ENCODE results near the gene SPG7. TPM values are rescaled to one million over a fixed set of nuclear protein-coding genes. Genes with fewer than 3 reads are reported as not detected.

Gene SPG7
- total RNA-seq, 2 experiments from 2014 or later = 67.9 to 70.4 TPM

DNA sequence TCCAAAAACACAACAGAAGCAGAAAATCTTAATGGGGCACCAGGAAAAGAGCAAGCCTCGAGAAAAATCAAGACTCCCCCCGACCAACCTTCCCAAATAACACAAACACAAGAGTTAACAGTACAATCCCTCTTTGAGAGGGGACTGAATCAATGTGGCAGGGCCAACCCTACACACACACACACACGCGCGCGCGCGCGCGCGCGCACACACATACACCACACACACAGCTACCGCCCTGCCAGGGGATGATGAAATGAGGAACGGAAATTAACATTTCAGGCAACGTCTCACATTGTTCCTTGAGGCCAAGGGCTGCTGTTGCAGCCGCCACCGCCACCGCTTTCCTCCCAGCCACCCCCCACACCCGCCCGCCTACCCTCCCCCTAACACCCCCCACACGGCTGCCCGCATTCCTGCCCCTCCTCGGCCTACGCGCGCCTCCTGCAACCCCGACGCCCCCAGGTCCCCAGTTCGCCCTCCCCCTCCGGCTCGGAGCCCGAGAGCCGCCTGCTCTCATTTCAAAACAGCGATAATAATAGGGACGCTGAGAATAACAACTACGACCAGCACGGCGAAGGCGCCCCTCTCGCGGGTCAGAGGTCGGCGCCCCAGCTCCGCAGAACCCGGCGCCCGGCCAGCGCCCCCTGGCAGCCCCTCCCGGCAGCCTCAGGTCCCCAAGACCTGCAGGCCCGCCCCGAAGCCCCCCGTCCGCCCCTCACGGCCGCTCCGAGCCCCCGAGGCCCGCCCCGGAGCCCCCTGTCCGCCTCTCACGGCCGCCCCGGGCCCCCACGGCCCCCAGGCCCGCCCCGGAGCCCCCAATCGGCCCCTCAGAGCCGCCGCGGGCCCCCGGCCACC is 18.9 kb upstream of the SPG7 start:
- POLR2A ChIA-PET = interaction anchor here (0.8 to 3.4 kb wide), 14 partner anchors 16 to 248 kb away, joined by 3 to 32 read pairs (median 4); partner anchors contain the start of gene SPG7
- CTCF ChIA-PET = interaction anchor here (0.7 to 1.9 kb wide), 4 partner anchors 19 to 170 kb away, joined by 3 to 4 read pairs (median 4); partner anchors contain the start of gene SPG7
- peak overlapping the region; percentile 93 for H3K27ac Mint-ChIP-seq
- peaks cover 16% of the 10 kb centered on the region for H3K36me3 Mint-ChIP-seq
- no peaks in the 10 kb centered on the region for H3K27me3 Mint-ChIP-seq
- H3K4me3 Mint-ChIP-seq = peak overlapping the region; percentile 84
- intact Hi-C loops (cut with micrococcal nuclease) = loop anchor here (2.0 to 5.0 kb wide), 4 partner anchors 47 to 247 kb away; no protein-coding TSS in a partner anchor
- no peaks in the 10 kb centered on the region for H3K9me3 Mint-ChIP-seq
- peaks cover 62% of the 10 kb centered on the region for H3K4me1 Mint-ChIP-seq (ENCODE audit: low read depth)
- DNase-seq = peak; percentile 91

- ChIA-PET POLR2A (interaction anchor here (1.0 to 3.4 kb wide), 8 partner anchors 16 to 248 kb away, joined by 3 to 32 read pairs (median 4); partner anchors contain the start of gene SPG7), CTCF (interaction anchor here (0.8 to 1.9 kb wide), 2 partner anchors 67 to 170 kb away, joined by 4 read pairs; no protein-coding TSS in a partner anchor)
- Mint-ChIP-seq H3K36me3 (peaks cover 15% of the 10 kb centered on the region), H3K27ac (no peak overlapping the region), H3K27me3 (no peaks in the 10 kb centered on the region), H3K9me3 (no peaks in the 10 kb centered on the region), H3K4me1 (ENCODE audit: low read depth) (peaks cover 55% of the 10 kb centered on the region), H3K4me3 (no peak overlapping the region)
- intact Hi-C loops (cut with micrococcal nuclease) = loop anchor here (1.0 to 5.0 kb wide), 8 partner anchors 15 to 838 kb away; partner anchors contain the start of gene CYBA
- no peak for DNase-seq
Measured at GRCh38 chr16:89489898-89490438, 18.2 kb upstream of the SPG7 start.

DNA sequence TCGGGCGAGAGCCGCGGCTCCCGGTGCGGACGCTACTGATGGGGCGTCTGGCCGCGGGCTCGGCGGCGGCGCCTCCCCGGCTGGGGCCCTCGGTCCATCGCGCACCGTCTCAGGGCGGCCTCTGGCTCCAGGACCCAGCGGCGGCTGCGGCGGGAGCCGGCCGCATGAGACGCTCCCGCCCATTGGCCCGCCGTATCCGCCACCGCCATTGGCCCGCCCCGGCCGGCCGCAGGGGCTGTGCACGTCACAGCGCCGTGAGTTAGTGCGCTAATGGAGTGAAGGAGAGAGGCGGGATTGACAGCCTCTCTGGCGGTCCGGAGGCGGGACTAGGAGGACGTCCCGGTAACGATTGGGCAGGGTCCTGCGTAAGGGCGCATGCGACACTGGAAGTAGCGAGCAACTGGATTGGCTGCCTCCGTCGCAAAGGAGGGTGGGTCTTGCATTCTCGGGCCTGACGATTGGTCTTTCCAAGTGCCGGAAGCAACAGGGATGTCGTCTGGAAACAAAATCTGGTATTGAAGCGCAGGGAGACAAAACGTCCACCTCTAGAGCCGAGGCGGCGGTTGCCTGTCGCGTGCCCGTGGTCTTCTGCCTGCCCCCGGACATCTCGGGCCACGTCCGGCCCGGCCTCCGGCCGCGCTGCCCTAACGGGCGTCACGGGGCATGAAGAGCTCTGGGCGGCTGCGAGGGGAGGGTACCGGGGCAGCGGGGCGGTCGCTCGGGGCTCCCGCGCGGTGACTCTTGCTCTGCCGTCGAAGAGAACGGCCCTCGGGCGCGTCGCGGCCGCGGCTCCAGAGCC is 17.6 kb upstream of the SPG7 start, which contains the start of gene ANKRD11:
Gene ANKRD11, minus strand, starts transcription at position 123 of the 799 bp plus-strand sequence. CDS start 173,542 bp downstream, outside the sequence.
- peaks cover 15% of the 10 kb centered on the region for H3K36me3 Mint-ChIP-seq
- no peaks in the 10 kb centered on the region for H3K27me3 Mint-ChIP-seq
- intact Hi-C loops (cut with micrococcal nuclease) = loop anchor here (1.0 to 5.0 kb wide), 4 partner anchors 15 to 838 kb away; partner anchors contain the start of gene CYBA
- peak within 1 kb of the TSS; percentile 84 for H3K4me3 Mint-ChIP-seq
- CTCF ChIA-PET = interaction anchor here (0.8 to 1.0 kb wide), 2 partner anchors 17 to 171 kb away, joined by 4 to 5 read pairs; partner anchors contain the start of gene SPG7
- DNase-seq = peak; percentile 99
- H3K27ac Mint-ChIP-seq = peak within 1 kb of the TSS; percentile 93
- H3K9me3 Mint-ChIP-seq = no peaks in the 10 kb centered on the region
- POLR2A ChIA-PET = interaction anchor here (0.7 to 3.4 kb wide), 5 partner anchors 15 to 249 kb away, joined by 3 to 32 read pairs (median 5); partner anchors contain the start of gene SPG7
- H3K4me1 Mint-ChIP-seq (ENCODE audit: low read depth) = peaks cover 48% of the 10 kb centered on the region

DNA sequence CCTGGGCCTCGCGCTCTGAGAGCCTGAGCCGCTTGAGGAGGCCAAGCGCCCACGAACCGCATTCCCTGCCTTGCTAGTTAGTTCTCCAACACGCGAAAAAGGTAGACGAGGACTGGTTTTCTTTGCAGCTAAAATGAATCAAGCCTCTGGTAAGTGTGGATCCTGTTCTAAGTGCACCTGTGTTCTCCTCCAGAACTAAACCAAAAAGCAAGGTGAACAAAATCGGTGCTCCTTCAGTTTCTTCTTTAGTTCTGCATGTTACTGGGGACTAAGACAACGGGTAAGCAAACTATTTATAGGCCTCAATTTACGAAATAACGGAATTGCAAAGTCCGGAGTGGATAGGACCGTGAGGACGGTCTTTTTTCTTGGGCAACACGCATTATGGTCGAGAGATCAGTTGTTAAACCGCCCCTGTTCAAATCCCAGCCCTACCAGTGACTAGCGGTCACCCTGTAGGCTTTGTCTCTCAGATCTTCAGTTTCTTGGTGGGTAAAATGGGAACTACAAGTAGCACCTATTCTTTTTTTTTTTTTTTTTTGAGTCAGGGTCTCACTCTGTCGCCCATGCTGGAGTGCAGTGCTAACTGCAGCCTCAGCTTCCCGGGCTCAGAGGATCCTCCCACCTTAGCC is 16.8 kb upstream of the SPG7 start:
- intact Hi-C loops (cut with micrococcal nuclease) = loop anchor here (2.0 to 5.0 kb wide), 2 partner anchors 167 to 839 kb away; partner anchors contain the start of gene CYBA
- POLR2A ChIA-PET = interaction anchor here (0.7 to 3.4 kb wide), 2 partner anchors 15 to 17 kb away, joined by 5 to 32 read pairs; partner anchors contain the start of gene SPG7
- no peaks in the 10 kb centered on the region for H3K9me3 Mint-ChIP-seq
- peak overlapping the region; percentile 84 for H3K4me3 Mint-ChIP-seq
- CTCF ChIA-PET = interaction anchor here (1.0 kb wide), 1 partner anchor 17 kb away, joined by 5 read pairs; the partner anchor contains the start of gene SPG7
- peak overlapping the region; percentile 89 for H3K27ac Mint-ChIP-seq
- DNase-seq = no peak
- H3K4me1 Mint-ChIP-seq (ENCODE audit: low read depth) = peaks cover 41% of the 10 kb centered on the region
- H3K27me3 Mint-ChIP-seq = no peaks in the 10 kb centered on the region
- peaks cover 14% of the 10 kb centered on the region for H3K36me3 Mint-ChIP-seq

GRCh38 chr16:89491974-89492687 is 16.1 kb upstream of the SPG7 start:
- CTCF ChIA-PET = no interaction called here
- no peaks in the 10 kb centered on the region for H3K27me3 Mint-ChIP-seq
- H3K9me3 Mint-ChIP-seq = no peaks in the 10 kb centered on the region
- peak overlapping the region; percentile 84 for H3K4me3 Mint-ChIP-seq
- peaks cover 34% of the 10 kb centered on the region for H3K4me1 Mint-ChIP-seq (ENCODE audit: low read depth)
- peaks cover 9% of the 10 kb centered on the region for H3K36me3 Mint-ChIP-seq
- H3K27ac Mint-ChIP-seq = peak overlapping the region; percentile 89
- DNase-seq = no peak
- POLR2A ChIA-PET = no interaction called here
- intact Hi-C loops (cut with micrococcal nuclease) = loop anchor here (2.0 to 5.0 kb wide), 2 partner anchors 167 to 840 kb away; partner anchors contain the start of gene CYBA

DNA sequence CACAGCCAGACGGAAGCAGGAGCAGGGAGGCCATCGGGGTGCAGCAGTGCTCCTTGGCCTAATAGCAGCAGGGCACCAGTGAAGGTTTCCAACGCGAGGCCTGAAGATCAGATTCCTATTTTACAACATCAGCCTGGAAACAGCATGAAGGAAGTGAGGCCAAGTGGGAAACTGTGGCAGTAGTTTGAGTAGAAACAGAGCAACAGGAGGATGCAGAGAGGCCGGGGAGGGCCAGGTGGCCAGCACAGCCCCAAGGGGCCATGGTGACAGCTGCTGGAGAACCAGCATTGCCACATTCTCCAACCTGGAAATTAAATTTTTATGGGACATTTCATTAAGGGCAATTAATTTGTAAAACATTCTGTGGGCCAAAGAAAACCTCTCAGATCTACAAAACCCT is 14.4 kb upstream of the SPG7 start:
- ChIA-PET POLR2A (no interaction called here), CTCF (no interaction called here)
- no peak overlapping the region for H3K4me3 Mint-ChIP-seq

GRCh38 chr16:89495121-89495520 is 13.1 kb upstream of the SPG7 start:
- ChIA-PET POLR2A (interaction anchor here (1.1 kb wide), 1 partner anchor 13 kb away, joined by 5 read pairs; the partner anchor contains the start of gene SPG7), CTCF (no interaction called here)
- intact Hi-C loops (cut with micrococcal nuclease) = no loop called here
- DNase-seq = no peak
- no peaks in the 10 kb centered on the region for H3K9me3 Mint-ChIP-seq
- H3K4me1 Mint-ChIP-seq (ENCODE audit: low read depth) = peaks cover 18% of the 10 kb centered on the region
- no peak overlapping the region for H3K4me3 Mint-ChIP-seq
- no peaks in the 10 kb centered on the region for H3K36me3 Mint-ChIP-seq
- no peak overlapping the region for H3K27ac Mint-ChIP-seq
- H3K27me3 Mint-ChIP-seq = no peaks in the 10 kb centered on the region

More for the DNA sequence above, 14.4 kb upstream of the SPG7 start:
- intact Hi-C loops (cut with micrococcal nuclease) = loop anchor here (5.0 kb wide), 1 partner anchor 841 kb away; the partner anchor contains the start of gene CYBA
- no peak for DNase-seq
- Mint-ChIP-seq H3K9me3 (no peaks in the 10 kb centered on the region), H3K27ac (no peak overlapping the region), H3K4me1 (ENCODE audit: low read depth) (peaks cover 22% of the 10 kb centered on the region), H3K36me3 (peaks cover 4% of the 10 kb centered on the region), H3K27me3 (no peaks in the 10 kb centered on the region)

- ChIA-PET CTCF (interaction anchor here (0.6 to 1.3 kb wide), 2 partner anchors 10 to 41 kb away, joined by 3 to 5 read pairs; no protein-coding TSS in a partner anchor), POLR2A (interaction anchor here (0.7 kb wide), 1 partner anchor 9 kb away, joined by 3 read pairs; the partner anchor contains the start of gene SPG7)
- Mint-ChIP-seq H3K4me1 (ENCODE audit: low read depth) (no peaks in the 10 kb centered on the region), H3K27ac (no peak overlapping the region), H3K27me3 (no peaks in the 10 kb centered on the region), H3K4me3 (no peak overlapping the region), H3K36me3 (no peaks in the 10 kb centered on the region), H3K9me3 (no peaks in the 10 kb centered on the region)
- intact Hi-C loops (cut with micrococcal nuclease) = no loop called here
- DNase-seq = no peak
Measured at GRCh38 chr16:89498839-89499238, 9.4 kb upstream of the SPG7 start.

GRCh38 chr16:89499767-89500166 is 8.4 kb upstream of the SPG7 start:
- POLR2A ChIA-PET = no interaction called here
- no peak for DNase-seq
- H3K27me3 Mint-ChIP-seq = no peaks in the 10 kb centered on the region
- intact Hi-C loops (cut with micrococcal nuclease) = loop anchor here (10.0 kb wide), 1 partner anchor 475 kb away; no protein-coding TSS in a partner anchor
- no peaks in the 10 kb centered on the region for H3K4me1 Mint-ChIP-seq (ENCODE audit: low read depth)
- no peaks in the 10 kb centered on the region for H3K36me3 Mint-ChIP-seq
- no peak overlapping the region for H3K27ac Mint-ChIP-seq
- no peaks in the 10 kb centered on the region for H3K9me3 Mint-ChIP-seq
- CTCF ChIA-PET = no interaction called here
- no peak overlapping the region for H3K4me3 Mint-ChIP-seq

DNA sequence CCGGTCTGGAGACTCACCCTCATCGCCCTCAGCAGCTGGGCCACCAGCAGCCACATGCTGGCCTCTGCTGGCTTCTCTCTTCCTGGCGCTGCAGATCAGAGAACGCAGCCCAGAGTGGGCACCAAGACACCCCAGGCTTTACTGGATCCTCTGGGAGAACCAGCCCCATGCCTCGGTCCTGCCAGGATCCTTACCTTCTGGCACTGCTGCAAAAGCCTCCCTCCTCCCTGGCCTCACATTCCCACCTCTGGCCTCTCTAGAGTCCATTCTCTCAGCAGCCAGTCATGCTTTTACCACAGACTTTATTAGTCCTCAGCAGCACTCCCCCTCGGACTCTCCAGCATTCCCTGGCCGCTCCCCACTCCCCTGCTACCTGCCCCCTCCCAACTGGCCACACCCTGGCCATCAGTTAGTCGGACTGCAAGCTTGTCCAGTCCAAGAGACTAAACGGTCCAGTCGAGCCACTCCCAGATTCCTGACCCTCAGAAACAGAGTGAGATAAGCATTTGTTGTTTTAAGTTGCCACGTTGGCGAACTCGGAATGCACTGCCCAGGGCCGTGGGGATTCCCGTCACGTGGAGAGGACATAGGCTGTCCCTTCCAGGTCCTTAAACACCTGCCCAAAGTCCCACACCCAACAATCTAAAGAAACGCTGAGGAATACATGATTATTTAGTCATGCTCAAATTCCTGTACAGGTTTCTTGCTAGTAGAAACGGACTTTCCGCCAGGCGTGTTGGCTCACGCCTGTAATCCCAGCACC is 5.9 kb upstream of the SPG7 start:
- H3K4me3 Mint-ChIP-seq = no peak overlapping the region
- no peaks in the 10 kb centered on the region for H3K36me3 Mint-ChIP-seq
- ChIA-PET POLR2A (no interaction called here), CTCF (no interaction called here)
- H3K27ac Mint-ChIP-seq = no peak overlapping the region
- intact Hi-C loops (cut with micrococcal nuclease) = loop anchor here (10.0 kb wide), 1 partner anchor 477 kb away; no protein-coding TSS in a partner anchor
- DNase-seq = no peak
- H3K9me3 Mint-ChIP-seq = no peaks in the 10 kb centered on the region
- H3K27me3 Mint-ChIP-seq = no peaks in the 10 kb centered on the region
- H3K4me1 Mint-ChIP-seq (ENCODE audit: low read depth) = peaks cover 22% of the 10 kb centered on the region

All from activated CD4-positive, alpha-beta memory T cell treated with anti-CD3 and anti-CD28 coated beads for 36 hours (primary cell).